ENCODE measurements around the gene ADARB2. TPM values are rescaled to one million over a fixed set of nuclear protein-coding genes. Genes with fewer than 3 reads are reported as not detected.
"Not testable (repeated sequence)": the region's sequence is repeated elsewhere in the genome, so short reads cannot be mapped to it uniquely, and the experiment has no call there.

Gene ADARB2
- total RNA-seq, 2 experiments from 2014 or later = not detected

DNA sequence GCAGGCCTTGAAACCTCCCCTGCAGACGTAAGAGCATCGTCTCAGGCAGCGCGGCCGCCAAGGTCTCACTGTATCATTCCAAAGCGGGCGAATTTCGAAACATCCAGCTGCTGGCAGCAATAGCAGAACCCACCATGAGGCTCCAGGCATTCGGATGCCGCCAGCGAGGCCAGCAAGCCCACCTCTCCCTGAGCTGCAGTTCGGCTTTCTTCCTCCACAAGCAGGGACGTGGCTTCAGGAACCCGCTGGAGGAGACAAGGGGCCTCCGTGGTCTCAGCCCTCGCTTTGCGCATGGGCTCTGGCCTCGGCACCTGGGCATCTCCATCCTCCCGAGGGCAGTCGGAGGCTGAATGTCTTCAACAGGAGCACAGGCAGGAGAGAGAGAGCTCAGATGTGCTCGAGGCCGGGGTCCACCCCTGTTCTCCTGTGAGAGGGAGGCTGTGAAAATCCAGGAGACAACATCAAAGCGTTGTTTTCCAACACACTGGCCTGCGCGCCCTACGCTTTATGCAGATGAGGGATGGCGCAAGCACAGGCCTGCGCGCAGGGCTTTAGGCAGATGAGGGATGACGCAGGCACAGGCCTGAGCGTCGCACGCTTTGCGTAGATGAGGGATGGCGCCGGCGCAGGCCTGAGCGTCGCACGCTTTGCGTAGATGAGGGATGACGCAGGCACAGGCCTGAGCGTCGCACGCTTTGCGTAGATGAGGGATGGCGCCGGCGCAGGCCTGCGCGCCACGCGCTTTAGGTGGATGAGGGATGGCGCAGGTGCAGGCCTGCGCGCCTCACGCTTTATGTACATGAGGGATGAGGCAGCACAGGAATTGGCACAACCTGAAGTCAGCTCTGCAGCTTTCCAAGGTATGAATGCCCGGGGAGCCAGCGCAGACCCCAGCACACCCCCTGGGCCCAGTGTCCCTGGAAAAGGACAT lies 577.9 kb downstream of the ADARB2 start:
- DNase-seq = no peak
- H3K4me3 Mint-ChIP-seq = no peak overlapping the region
- no peaks in the 10 kb centered on the region for H3K4me1 Mint-ChIP-seq
- no peaks in the 10 kb centered on the region for H3K27me3 Mint-ChIP-seq
- no peaks in the 10 kb centered on the region for H3K36me3 Mint-ChIP-seq
- no peak overlapping the region for H3K27ac Mint-ChIP-seq
- H3K9me3 Mint-ChIP-seq = no peaks in the 10 kb centered on the region

- not testable (repeated sequence) for DNase-seq, H3K27ac Mint-ChIP-seq
Observed at GRCh38 chr10:1158536-1158935, 578.8 kb downstream of the ADARB2 start.

GRCh38 chr10:1158066-1158465 lies 579.3 kb downstream of the ADARB2 start:
- peaks cover 3% of the 10 kb centered on the region for H3K4me1 Mint-ChIP-seq
- H3K36me3 Mint-ChIP-seq = no peaks in the 10 kb centered on the region
- H3K27me3 Mint-ChIP-seq = no peaks in the 10 kb centered on the region
- H3K9me3 Mint-ChIP-seq = no peaks in the 10 kb centered on the region
- H3K27ac Mint-ChIP-seq = no peak overlapping the region
- no peak overlapping the region for H3K4me3 Mint-ChIP-seq
- no peak for DNase-seq

More at GRCh38 chr10:1158536-1158935, 578.8 kb downstream of the ADARB2 start:
- H3K27me3 Mint-ChIP-seq, H3K9me3 Mint-ChIP-seq, H3K36me3 Mint-ChIP-seq, H3K4me1 Mint-ChIP-seq, H3K4me3 Mint-ChIP-seq: not testable (repeated sequence)

DNA sequence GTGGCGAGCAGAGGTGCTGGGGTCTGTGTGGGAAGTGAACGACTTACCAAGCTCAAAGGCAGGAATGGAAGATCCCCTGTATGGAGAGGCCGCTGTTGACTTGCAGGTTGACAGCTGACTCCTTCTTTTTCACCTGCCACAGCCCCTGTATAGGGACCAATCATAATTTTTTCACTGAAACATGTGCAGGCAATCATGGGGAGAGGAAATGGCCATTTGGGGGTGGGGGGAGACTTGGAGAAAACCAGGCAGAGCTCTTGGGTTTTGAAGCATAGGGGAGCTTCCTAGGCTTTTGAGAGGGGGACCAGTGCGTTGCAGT lies 579.8 kb downstream of the ADARB2 start:
- H3K4me1 Mint-ChIP-seq = peaks cover 3% of the 10 kb centered on the region
- H3K36me3 Mint-ChIP-seq = no peaks in the 10 kb centered on the region
- no peak for DNase-seq
- no peaks in the 10 kb centered on the region for H3K27me3 Mint-ChIP-seq
- H3K27ac Mint-ChIP-seq = no peak overlapping the region
- H3K4me3 Mint-ChIP-seq = no peak overlapping the region
- H3K9me3 Mint-ChIP-seq = no peaks in the 10 kb centered on the region

DNA sequence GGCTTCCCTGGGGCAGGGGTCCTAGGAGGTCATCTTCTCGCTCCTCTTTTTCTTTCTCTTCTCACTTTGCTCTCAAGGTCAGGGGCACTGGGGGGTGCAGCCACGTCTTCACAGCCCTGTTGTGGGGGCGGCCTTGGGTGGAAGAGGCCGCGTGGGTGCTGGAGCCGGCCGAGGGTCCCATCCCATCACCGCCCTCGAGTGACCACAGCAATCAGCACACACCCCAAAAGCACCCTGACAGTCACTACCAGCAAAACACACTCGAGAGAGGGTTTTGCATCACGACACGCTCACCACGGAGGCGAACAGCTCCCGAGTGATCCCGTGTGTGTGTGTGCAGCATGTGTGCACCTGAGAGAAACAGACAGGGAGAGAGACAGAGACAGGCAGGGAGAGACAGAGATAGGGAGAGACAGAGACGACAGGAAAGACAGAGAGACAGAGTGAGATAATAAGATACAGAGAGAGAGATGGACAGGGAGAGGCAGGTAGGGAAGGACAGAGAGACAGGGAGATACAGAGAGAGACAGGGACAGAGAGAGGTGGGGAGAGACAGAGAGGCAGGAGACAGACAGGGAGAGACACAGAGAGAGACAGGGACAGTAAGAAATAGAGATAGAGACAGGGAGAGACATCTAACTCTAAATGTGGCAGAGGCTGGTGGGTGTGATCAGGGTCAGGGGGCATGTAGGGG lies 580.3 kb downstream of the ADARB2 start:
- no peaks in the 10 kb centered on the region for H3K36me3 Mint-ChIP-seq
- DNase-seq = no peak
- H3K4me1 Mint-ChIP-seq = peaks cover 3% of the 10 kb centered on the region
- no peaks in the 10 kb centered on the region for H3K9me3 Mint-ChIP-seq
- no peaks in the 10 kb centered on the region for H3K27me3 Mint-ChIP-seq
- H3K27ac Mint-ChIP-seq = no peak overlapping the region
- H3K4me3 Mint-ChIP-seq = no peak overlapping the region

- no peaks in the 10 kb centered on the region for H3K27me3 Mint-ChIP-seq
- DNase-seq = no peak
- no peaks in the 10 kb centered on the region for H3K36me3 Mint-ChIP-seq
- H3K27ac Mint-ChIP-seq = no peak overlapping the region
- no peaks in the 10 kb centered on the region for H3K9me3 Mint-ChIP-seq
- peaks cover 3% of the 10 kb centered on the region for H3K4me1 Mint-ChIP-seq
- H3K4me3 Mint-ChIP-seq = no peak overlapping the region
Observed at GRCh38 chr10:1156616-1156886, 580.8 kb downstream of the ADARB2 start.

GRCh38 chr10:1155791-1156615 lies 581.3 kb downstream of the ADARB2 start:
- Mint-ChIP-seq H3K4me1 (peaks cover 3% of the 10 kb centered on the region), H3K9me3 (no peaks in the 10 kb centered on the region), H3K4me3 (no peak overlapping the region), H3K27me3 (no peaks in the 10 kb centered on the region), H3K27ac (no peak overlapping the region), H3K36me3 (no peaks in the 10 kb centered on the region)
- no peak for DNase-seq

DNA sequence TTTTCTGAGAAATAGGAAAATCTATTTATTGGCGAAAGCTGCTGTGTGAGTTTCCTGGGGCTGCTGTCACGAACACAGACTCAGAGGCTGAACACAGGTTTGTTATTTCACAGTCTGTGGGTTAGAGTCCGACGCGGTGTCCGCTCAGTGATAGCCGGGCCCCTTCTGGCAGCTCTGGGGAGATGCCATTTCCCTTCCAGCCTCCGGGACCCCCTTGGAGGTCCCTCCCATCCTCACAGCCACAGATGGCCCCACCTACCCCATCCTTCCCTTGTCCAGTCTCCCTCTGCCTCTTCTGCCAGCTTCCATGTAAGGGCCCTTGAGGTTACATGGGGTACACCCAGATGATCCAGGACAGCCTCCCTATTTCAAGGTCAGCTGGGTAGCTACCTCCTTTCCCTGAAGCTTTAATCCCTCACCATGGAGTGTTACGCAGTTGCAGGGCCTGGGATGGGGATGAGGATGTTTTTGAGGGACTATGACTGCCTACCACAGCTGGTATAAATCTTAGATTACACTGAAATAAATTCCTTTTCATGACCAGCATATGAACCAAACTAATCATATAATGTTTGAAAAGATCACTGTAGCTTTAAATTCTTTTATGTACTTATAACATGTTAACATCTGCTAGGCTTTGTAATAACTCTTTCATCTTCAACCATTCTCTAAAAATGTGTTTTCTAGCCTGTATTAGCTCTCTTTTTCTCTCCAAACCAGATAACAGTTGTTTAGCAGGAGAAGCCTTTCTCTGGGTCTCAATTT lies 582.6 kb downstream of the ADARB2 start:
- peaks cover 3% of the 10 kb centered on the region for H3K4me1 Mint-ChIP-seq
- H3K36me3 Mint-ChIP-seq = no peaks in the 10 kb centered on the region

DNA sequence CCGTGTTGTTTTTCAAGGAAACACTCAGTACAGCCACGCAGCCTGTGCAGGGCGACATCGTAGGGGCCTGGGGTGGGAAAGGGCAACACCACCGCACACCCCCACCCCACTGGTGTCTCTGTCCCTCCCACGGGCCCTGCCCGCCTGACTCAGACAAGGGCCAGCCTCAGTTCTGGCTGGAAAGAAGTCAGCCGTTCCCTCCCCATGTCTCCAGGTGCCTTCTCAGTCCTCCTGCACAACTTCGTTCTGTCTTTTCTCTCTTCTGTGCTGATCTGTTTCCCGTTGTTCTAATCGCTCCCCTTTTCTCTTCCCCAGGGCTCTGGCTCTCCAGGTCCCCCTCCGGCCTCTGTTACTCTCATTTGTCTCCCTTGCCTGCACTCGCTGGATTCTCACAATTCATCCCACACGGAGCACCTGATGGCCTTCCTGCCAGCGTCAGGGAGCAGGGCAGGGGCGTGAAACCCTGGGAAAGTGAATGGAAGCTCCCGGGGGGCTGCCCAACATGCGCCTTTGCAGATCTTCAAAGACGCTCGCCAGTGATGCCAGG lies 583.4 kb downstream of the ADARB2 start:
- H3K27ac Mint-ChIP-seq = no peak overlapping the region
- no peak for DNase-seq
- H3K9me3 Mint-ChIP-seq = no peaks in the 10 kb centered on the region
- H3K36me3 Mint-ChIP-seq = no peaks in the 10 kb centered on the region
- H3K4me3 Mint-ChIP-seq = no peak overlapping the region
- H3K4me1 Mint-ChIP-seq = peaks cover 3% of the 10 kb centered on the region
- H3K27me3 Mint-ChIP-seq = peaks cover 5% of the 10 kb centered on the region

More for the DNA sequence above, 582.6 kb downstream of the ADARB2 start:
- peaks cover 3% of the 10 kb centered on the region for H3K27me3 Mint-ChIP-seq
- no peaks in the 10 kb centered on the region for H3K9me3 Mint-ChIP-seq
- no peak overlapping the region for H3K27ac Mint-ChIP-seq
- DNase-seq = no peak
- H3K4me3 Mint-ChIP-seq = no peak overlapping the region

- Mint-ChIP-seq H3K4me1 (peaks cover 3% of the 10 kb centered on the region), H3K27me3 (peaks cover 7% of the 10 kb centered on the region), H3K27ac (no peak overlapping the region), H3K4me3 (no peak overlapping the region), H3K9me3 (no peaks in the 10 kb centered on the region), H3K36me3 (no peaks in the 10 kb centered on the region)
- no peak for DNase-seq
Observed at GRCh38 chr10:1153251-1153763, 584.0 kb downstream of the ADARB2 start.

DNA sequence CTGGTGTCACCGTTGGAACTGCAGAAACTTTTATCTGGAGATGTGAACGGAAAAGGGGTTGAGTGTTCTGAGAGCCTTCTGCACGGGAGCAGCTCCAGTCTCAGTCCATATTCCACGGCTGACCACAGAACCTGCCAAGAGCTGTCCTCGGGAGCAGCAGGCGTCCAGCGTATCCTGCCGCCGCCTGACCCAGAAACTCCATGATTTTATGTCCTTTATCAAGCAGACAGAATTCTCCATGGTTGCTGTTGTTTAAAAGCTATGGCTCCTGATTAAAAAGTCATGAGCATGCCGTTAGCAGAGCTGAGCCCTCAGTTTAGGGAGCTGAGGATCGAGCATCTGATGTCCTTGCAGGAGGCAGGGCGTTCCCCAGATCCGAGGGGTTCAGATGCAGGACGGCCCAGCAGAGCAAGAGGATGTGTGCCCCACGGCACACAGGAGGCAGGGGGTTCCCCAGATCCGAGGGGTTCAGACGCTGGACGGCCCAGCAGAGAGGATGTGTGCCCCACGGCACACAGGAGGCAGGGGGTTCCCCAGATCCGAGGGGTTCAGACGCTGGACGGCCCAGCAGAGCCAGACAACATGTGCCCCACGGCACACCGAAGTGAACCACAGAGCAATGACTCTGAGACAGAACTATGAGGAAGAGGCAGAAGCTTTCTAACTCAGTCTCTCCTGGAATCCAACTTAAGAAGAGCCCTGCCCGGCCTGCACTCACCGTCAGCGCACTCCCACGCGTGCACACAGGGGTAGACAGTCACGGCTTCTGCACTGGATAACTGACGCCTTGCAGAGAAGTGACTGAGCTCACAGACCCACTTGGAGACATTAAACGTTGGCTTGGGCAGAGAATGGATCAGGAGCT lies 584.7 kb downstream of the ADARB2 start:
- no peak for DNase-seq
- Mint-ChIP-seq H3K36me3 (no peaks in the 10 kb centered on the region), H3K4me1 (peaks cover 3% of the 10 kb centered on the region), H3K27me3 (peaks cover 7% of the 10 kb centered on the region), H3K27ac (no peak overlapping the region), H3K4me3 (no peak overlapping the region), H3K9me3 (no peaks in the 10 kb centered on the region)

DNA sequence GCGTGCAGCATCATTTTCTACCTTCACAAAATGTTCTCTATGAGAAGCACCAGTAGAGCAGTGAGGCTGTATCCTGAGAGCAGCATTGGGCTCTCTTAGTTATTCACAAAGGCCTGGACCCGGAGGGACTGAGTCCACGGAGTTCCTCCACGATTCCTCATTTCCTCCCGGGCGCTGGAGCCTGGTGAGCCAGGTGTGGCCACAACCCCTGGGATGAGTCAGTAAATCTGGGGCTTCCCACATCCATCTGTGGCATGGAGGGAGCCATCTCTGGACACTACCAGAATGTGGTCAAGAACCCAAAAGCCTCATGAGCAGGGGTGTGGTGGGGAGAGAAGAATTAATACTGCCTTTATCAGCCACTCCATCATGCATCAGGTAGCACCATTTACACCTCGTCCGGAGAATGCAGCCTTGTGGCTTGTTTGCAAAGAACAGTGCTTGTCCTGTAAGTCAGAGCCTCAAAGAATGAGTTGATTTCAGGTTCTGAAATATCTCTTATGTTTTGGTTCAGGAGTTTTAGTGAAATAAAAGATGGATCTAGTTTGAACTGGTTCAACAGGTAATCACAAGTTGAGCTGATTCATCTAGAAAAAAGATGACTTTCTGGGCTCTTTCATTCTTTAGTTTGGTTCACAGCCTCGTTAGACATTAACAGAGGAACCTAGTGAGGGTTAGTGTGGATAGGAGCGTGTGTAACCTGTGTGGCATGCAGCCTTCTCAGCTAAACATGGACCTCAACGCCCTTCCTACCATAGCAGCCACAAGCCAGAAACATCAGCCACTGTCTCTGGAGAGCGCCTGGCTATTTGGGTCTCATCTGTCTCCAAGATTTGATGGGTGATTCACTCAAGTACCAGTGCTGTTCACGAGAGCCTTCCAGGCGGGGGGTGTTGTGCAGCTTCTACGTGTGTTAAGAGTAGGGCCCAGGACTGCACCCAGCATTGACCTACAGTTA lies 586.0 kb downstream of the ADARB2 start:
- no peak overlapping the region for H3K27ac Mint-ChIP-seq
- peaks cover 6% of the 10 kb centered on the region for H3K9me3 Mint-ChIP-seq
- H3K36me3 Mint-ChIP-seq = peaks cover 3% of the 10 kb centered on the region
- no peak overlapping the region for H3K4me3 Mint-ChIP-seq
- H3K4me1 Mint-ChIP-seq = peaks cover 3% of the 10 kb centered on the region
- H3K27me3 Mint-ChIP-seq = peaks cover 10% of the 10 kb centered on the region
- no peak for DNase-seq

- Mint-ChIP-seq H3K4me1 (peaks cover 3% of the 10 kb centered on the region), H3K4me3 (no peak overlapping the region), H3K36me3 (peaks cover 3% of the 10 kb centered on the region), H3K27me3 (peaks cover 10% of the 10 kb centered on the region), H3K9me3 (peaks cover 7% of the 10 kb centered on the region), H3K27ac (no peak overlapping the region)
- DNase-seq = no peak
Observed at GRCh38 chr10:1150638-1150955, 586.7 kb downstream of the ADARB2 start.
